ENCODE measurements around the gene HLA-DQB1.
"Not testable (repeated sequence)": the region's sequence is repeated elsewhere in the genome, so short reads cannot be mapped to it uniquely, and the experiment has no call there.

DNA sequence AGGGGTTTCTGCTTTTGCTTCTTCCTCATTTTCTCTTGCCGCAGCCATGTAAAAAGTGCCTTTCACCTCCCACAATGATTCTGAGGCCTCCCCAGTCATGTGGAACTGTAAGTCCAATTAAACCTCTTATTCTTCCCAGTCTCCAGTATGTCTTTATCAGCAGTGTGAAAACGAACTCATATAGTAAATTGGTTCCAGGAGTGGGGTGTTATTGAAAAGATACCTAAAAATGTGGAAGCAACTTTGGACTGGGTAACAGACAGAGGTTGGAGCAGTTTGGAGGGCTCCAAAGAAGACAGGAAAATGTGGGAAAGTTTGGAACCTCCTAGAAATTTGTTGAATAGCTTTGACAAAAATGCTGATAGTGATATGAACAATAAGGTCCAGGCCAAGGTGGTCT lies 5.5 kb upstream of the HLA-DQB1 start:
- TF ChIP-seq, protein P1, sequence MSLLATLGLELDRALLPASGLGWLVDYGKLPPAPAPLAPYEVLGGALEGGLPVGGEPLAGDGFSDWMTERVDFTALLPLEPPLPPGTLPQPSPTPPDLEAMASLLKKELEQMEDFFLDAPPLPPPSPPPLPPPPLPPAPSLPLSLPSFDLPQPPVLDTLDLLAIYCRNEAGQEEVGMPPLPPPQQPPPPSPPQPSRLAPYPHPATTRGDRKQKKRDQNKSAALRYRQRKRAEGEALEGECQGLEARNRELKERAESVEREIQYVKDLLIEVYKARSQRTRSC (CRISPR knock-in tag; IDR thresholded peaks at IDR 0.05; ENCODE audit: low read depth) = not testable (repeated sequence)
- not testable (repeated sequence) for TF ChIP-seq ATF1 (CRISPR knock-in tag; IDR thresholded peaks at IDR 0.05)

Measured in HepG2 (cell line).